ENCODE data around the gene TXLNG. TPM values are rescaled to one million over a fixed set of nuclear protein-coding genes. Genes with fewer than 3 reads are reported as not detected.

The TXLNG gene
- polyA plus RNA-seq, 1 of the 3 experiments (the other 2 are of a cell fraction) = 12.1 TPM

DNA sequence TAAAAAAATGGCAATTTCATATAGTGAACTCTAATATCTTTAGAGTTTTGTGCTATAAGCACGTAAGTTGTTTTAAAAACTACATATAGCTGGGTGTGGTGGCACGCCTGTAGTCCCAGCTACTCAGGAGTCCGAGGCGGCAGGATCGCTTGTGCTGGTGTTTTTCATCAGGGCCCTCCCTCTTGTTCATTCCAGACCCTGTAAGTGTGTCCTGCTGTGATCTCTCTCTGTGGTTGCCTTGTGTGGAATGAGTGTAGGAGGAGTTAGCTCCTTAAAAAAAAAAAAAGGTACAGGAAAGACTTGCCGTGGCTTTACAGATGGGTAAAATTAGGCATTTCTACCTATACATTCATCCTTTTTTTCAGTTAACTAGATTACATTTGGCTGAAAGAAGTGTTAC, 48.5 kb downstream of the TXLNG start:
- no peak overlapping the region for H3K27ac ChIP-seq (ENCODE audit: low read depth in 2 of 2, low read length in 1 of 2)
- H3K79me2 ChIP-seq (ENCODE audit: insufficient read depth) = no peaks in the 10 kb centered on the region
- WGBS (ENCODE audit: low lambda C conversion rate) = 95% methylated on average over 6 of the region's 6 CpGs
- H3K4me3 ChIP-seq (ENCODE audit: low read depth in 2 of 2, low read length in 1 of 2) = no peak overlapping the region
- no peaks in the 10 kb centered on the region for H3K9me3 ChIP-seq
- H3K9me2 ChIP-seq = no peaks in the 10 kb centered on the region
- H3K4me2 ChIP-seq = no peak overlapping the region
- peaks cover 42 to 76% of the 10 kb centered on the region in 2 experiments for H3K36me3 ChIP-seq (replicated peaks in 1 of 2; ENCODE audit: control insufficient read depth in 1 of 2, insufficient read depth in 2 of 2, low read length in 1 of 2)
- no peak overlapping the region for H2AFZ ChIP-seq (ENCODE audit: low read depth)
- TF ChIP-seq TCF12 (IDR thresholded peaks at IDR 0.05) = no peak
- TF ChIP-seq, protein P1, sequence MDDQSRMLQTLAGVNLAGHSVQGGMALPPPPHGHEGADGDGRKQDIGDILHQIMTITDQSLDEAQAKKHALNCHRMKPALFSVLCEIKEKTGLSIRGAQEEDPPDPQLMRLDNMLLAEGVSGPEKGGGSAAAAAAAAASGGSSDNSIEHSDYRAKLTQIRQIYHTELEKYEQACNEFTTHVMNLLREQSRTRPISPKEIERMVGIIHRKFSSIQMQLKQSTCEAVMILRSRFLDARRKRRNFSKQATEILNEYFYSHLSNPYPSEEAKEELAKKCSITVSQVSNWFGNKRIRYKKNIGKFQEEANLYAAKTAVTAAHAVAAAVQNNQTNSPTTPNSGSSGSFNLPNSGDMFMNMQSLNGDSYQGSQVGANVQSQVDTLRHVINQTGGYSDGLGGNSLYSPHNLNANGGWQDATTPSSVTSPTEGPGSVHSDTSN (IDR thresholded peaks at IDR 0.05) = no peak
- no peak for TF ChIP-seq TAF1 (IDR thresholded peaks at IDR 0.05; ENCODE audit: borderline replicate concordance, low read depth, low read length)
- TF ChIP-seq FOXJ3 (CRISPR knock-in tag; IDR thresholded peaks at IDR 0.05) = no peak
- TF ChIP-seq JUND (IDR thresholded peaks at IDR 0.05) = no peak
- no peak for TF ChIP-seq NFIC (IDR thresholded peaks at IDR 0.05; ENCODE audit: borderline replicate concordance)
- TF ChIP-seq SIN3A (IDR thresholded peaks at IDR 0.05; ENCODE audit: borderline replicate concordance, low read depth, low read length) = no peak
- TF ChIP-seq RAD21 (IDR thresholded peaks at IDR 0.05; ENCODE audit: low read length) = no peak
- TF ChIP-seq POLR2AphosphoS5 (IDR thresholded peaks at IDR 0.05; ENCODE audit: low read depth, low read length) = no peak
- no peak for TF ChIP-seq ELF1 (IDR thresholded peaks at IDR 0.05)
- H3K27me3 ChIP-seq (ENCODE audit: insufficient read depth) = no peaks in the 10 kb centered on the region
- CTCF ChIA-PET = interaction anchor here (1.1 to 3.1 kb wide), 2 partner anchors 9 to 58 kb away, joined by 3 to 12 read pairs; no protein-coding TSS in a partner anchor
- no peak overlapping the region for H3K9ac ChIP-seq
- H3K4me1 ChIP-seq (ENCODE audit: control insufficient read depth in 1 of 2, insufficient read depth in 2 of 2, low read depth in 1 of 2, low read length in 1 of 2) = peaks cover 12 to 16% of the 10 kb centered on the region in 2 experiments; a peak in 3 of 4 replicates
- 0 out of 2 replicates have a peak, but pooled peaks cover 8% of the 10 kb centered on the region for H4K20me1 ChIP-seq (ENCODE audit: insufficient read depth)
- no peak for DNase-seq
- peaks cover 11% of the 10 kb centered on the region for H3F3A ChIP-seq (replicated peaks; ENCODE audit: insufficient read depth)
- POLR2A ChIA-PET = no interaction called here

DNA sequence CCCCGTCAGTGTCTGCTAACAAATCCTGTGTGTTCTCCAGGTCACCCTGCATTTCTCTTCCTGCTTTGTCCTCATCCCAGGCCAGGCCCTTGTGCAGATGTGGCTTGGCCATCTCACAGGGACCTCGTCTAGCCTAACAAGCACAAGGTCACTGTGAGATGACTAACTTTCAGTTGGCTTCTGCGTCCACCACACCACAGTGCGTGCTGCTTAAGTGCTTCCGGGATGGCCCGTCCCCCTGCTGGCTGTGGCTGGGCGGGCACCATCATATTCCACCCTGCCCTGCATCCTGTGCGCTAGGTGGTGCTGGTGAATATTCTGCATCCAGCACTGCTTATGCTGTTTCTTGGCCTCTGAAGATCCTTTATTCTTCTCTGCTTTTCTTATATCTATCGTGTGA, 50.1 kb downstream of the TXLNG start:
- Histone ChIP-seq H3K9me2 (no peaks in the 10 kb centered on the region), H3K4me2 (no peak overlapping the region), H3K27me3 (ENCODE audit: insufficient read depth) (no peaks in the 10 kb centered on the region), H3K9me3 (no peaks in the 10 kb centered on the region), H3K4me1 (ENCODE audit: control insufficient read depth in 1 of 2, insufficient read depth in 2 of 2, low read depth in 1 of 2, low read length in 1 of 2) (peaks cover 14 to 16% of the 10 kb centered on the region in 2 experiments; a peak in 3 of 4 replicates), H3K9ac (no peak overlapping the region), H3K4me3 (ENCODE audit: low read depth in 2 of 2, low read length in 1 of 2) (no peak overlapping the region), H3K79me2 (ENCODE audit: insufficient read depth) (no peaks in the 10 kb centered on the region), H4K20me1 (ENCODE audit: insufficient read depth) (0 out of 2 replicates have a peak, but pooled peaks cover 8% of the 10 kb centered on the region), H3K27ac (ENCODE audit: low read depth in 2 of 2, low read length in 1 of 2) (no peak overlapping the region), H3K36me3 (replicated peaks in 1 of 2; ENCODE audit: control insufficient read depth in 1 of 2, insufficient read depth in 2 of 2, low read length in 1 of 2) (peaks cover 41 to 81% of the 10 kb centered on the region in 2 experiments), H2AFZ (ENCODE audit: low read depth) (no peak overlapping the region), H3F3A (replicated peaks; ENCODE audit: insufficient read depth) (peaks cover 16% of the 10 kb centered on the region)
- ChIA-PET CTCF (interaction anchor here (3.1 kb wide), 1 partner anchor 10 kb away, joined by 12 read pairs; no protein-coding TSS in a partner anchor), POLR2A (no interaction called here)
- peak; percentile 47 for DNase-seq
- TF ChIP-seq, protein P2, sequence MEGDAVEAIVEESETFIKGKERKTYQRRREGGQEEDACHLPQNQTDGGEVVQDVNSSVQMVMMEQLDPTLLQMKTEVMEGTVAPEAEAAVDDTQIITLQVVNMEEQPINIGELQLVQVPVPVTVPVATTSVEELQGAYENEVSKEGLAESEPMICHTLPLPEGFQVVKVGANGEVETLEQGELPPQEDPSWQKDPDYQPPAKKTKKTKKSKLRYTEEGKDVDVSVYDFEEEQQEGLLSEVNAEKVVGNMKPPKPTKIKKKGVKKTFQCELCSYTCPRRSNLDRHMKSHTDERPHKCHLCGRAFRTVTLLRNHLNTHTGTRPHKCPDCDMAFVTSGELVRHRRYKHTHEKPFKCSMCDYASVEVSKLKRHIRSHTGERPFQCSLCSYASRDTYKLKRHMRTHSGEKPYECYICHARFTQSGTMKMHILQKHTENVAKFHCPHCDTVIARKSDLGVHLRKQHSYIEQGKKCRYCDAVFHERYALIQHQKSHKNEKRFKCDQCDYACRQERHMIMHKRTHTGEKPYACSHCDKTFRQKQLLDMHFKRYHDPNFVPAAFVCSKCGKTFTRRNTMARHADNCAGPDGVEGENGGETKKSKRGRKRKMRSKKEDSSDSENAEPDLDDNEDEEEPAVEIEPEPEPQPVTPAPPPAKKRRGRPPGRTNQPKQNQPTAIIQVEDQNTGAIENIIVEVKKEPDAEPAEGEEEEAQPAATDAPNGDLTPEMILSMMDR (IDR thresholded peaks at IDR 0.05) = peak; percentile 43; the same call in 1 of the 2 replicates
- no peak for TF ChIP-seq FOXJ3 (CRISPR knock-in tag; IDR thresholded peaks at IDR 0.05)
- no peak for TF ChIP-seq YY1 (IDR thresholded peaks at IDR 0.05; ENCODE audit: low read depth)
- no peak for TF ChIP-seq MEF2A (IDR thresholded peaks at IDR 0.05; ENCODE audit: borderline replicate concordance, low read depth)
- TF ChIP-seq EP300 (IDR thresholded peaks at IDR 0.05; ENCODE audit: borderline replicate concordance in 1 of 2, low read depth in 1 of 2, low read length in 1 of 2) = no peak
- WGBS (ENCODE audit: low lambda C conversion rate) = 93% methylated on average over 9 of the region's 9 CpGs
